ENCODE data around the gene TRMO.

GRCh38 chr9:97861148-97861475 is 61.2 kb downstream of the TRMO start:
- TF ChIP-seq POLR2A (IDR thresholded peaks at IDR 0.05) = no peak
- TF ChIP-seq CTCF (IDR thresholded peaks at IDR 0.05) = no peak
